Amniotic epithelial cell (primary cell): ENCODE measurements around the gene ERI2.
"Not testable (repeated sequence)": the region's sequence is repeated elsewhere in the genome, so short reads cannot be mapped to it uniquely, and the experiment has no call there.

Experiments
- DNase-seq: peaks from one replicate; pipeline ENCODE4 v3.0.0-alpha.2; 2010; ENCODE audit warnings: low read depth

ERI2 gene

DNA sequence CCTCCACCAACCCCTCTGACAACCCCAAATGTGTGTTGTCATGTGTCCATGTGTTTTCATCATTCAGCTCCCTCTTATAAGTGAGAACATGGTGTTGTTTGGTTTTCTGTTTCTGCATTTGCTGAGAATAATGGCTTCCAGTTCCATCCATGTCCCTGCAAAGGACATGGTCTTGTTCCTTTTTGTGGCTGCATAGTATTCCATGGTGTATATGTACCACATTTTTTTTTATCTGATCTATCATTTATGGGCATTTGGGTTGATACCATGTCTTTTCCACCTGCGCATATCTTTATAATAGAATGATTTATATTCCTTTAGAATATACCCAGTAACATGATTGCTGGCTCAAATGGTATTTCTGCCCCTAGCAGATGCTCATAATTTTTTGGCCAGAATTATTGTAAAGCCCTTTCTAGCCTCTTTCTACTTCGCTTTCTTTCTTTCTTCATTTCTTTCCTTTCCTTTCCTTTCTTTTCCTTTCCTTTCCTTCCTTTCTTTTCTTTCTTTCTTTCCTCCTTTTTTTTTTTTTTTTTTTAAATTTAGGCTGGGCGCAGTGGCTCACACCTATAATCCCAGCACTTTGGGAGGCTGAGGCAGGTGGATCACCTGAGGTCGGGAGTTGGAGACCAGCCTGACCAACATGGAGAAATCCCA, 12.8 kb upstream of the ERI2 start:
- no peak for DNase-seq

DNA sequence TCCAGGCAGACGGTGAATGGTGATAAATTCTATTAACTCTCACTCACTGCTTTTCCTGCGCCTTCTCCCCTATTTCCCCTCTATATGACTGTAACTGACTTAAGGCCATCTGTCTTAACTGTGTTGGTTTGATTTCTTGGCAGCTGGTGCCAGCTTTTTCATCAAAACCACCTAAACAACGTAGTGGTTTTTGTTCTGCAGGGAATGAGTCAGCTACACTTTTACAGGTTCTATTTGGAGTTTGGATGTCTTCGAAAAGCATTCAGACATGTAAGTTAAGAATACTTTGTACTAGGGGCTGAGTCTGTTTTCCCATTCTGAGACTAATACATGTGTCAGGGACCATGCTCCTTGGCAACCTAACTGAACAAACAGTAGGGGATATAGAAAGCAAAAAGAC, 8.5 kb upstream of the ERI2 start:
- no peak for DNase-seq

DNA sequence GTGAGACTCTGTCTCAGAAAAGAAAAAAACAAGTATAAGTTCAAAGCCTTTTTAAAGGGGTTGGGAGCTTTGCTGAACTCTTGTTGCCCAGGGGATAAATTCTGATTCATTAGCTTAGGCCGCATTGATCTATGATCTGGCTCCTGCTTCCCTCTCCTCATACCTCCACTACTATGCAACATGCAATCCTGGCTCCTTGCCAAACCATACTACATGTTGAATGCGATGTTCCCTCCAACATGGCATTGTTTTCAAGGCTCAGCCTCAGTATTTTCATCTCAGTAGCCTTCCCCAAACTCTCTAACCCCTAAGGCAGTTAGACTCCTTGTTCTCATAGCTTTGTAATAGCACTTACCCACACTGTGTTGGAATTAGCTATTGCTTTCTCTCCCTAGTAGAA, 6.2 kb upstream of the ERI2 start:
- no peak for DNase-seq

DNA sequence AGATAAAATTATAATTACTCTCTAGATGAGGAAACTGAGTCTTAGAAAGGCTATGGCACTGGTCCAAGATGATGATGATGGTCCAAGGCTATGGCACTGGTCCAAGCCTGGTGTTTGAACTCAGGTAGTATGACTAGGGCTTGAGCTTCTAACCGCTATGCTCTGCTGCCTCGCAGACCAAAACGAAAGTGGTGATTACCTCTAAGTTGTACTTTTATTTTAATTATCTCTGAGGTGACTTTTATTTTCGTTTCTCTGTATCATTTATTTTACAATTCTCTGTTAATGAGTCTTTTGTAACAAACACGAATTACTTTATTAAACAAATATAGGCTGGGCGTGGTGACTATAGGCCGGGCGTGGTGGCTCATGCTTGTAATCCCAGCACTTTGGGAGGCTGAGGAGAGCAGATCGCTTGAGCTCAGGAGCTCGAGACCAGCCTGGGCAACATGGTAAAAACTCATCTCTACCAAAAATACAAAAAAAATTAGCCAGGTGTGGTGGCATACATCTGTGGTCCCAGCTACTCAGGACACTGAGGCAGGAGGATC, 5.7 kb upstream of the ERI2 start:
- DNase-seq, result no peak

DNA sequence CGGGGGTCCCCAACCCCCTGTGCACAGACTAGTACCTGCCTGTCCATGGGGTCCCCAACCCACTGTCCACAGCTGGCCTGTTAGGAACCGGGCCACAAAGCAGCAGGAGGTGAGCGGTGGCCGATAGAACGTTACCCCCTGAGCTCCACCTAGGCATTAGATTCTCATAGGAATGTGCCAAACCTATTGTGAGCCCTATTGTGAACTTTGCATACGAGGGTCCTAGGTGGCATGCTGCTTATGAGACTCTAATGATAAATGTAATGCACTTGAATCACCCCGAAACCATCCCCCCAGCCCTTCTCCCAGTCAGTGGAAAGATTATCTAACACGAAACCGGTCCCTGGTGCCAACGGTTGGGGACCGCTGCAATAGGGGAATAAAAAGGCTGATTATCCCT, 1.6 kb upstream of the ERI2 start:
- DNase-seq, result no peak

DNA sequence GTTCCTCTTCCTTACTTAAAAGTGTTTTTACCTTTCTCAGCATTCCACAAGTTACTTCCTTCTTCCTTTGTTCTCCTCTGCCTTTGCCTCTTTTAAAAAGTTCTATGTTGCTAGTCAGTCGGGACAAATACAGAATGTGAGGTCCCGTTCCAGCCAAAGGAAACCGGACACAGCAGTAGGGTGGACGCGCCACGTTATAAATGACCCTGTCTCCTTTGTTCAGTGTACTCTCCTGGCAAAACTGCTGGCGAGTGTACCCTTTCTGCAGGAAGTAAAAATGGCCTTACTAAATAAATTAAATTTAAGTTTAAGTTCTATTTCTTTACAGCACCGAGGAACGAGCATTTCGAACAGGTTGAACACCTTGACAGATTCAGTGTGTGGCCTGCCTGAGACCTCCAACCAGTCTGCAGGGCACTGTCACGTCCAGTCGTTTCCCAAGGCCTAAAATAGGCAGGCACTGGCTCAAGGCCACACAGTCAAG, 546 bp downstream of the ERI2 start:
- DNase-seq, result not testable (repeated sequence)

DNA sequence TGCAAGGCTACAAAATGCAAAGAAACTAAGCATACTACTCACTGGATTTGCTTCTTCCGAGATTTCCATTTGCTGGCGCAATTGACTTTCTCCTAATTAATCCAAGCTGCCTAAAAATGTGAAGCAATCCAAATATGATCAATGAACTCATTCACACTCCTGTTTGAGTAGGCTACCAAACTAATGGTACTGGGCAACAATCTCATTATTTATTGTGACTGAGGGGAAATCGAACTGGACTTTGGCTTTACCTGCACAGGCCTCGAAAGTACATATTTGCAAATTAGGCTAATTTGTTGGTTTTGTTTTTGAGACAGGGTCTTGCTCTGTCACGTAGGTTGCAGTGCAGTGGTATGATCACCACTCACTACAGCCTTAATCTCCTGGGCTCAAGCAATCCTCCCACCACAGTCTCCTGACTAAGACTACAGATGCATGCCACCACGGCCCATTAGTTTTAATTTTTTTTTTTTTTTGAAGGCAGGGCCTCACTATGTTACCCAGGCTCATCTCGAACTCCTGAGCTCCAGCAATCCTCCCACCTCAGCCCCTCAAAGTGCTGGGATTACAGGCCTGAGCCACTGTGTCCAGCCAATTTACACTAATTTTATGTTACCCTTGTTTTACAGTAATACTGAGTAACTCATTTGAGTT, 2.6 kb downstream of the ERI2 start:
- DNase-seq, result no peak

DNA sequence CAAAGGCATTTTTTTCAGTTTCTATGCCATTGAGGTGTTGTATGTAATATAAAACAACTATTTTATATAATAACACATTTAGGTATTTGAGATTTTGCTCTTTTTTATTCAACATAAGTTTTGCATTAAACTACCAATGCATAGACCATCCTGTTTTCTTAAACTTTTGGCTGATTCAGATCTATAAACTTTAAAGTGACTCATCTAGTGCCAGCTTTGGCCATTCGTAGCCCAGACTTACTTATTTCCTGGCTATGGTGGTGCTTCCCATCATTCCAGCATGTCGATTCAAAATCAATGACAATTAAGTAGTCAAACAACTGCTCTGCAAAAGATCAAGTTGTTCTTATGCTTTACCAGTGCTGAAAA, 3.1 kb downstream of the ERI2 start:
- no peak for DNase-seq

DNA sequence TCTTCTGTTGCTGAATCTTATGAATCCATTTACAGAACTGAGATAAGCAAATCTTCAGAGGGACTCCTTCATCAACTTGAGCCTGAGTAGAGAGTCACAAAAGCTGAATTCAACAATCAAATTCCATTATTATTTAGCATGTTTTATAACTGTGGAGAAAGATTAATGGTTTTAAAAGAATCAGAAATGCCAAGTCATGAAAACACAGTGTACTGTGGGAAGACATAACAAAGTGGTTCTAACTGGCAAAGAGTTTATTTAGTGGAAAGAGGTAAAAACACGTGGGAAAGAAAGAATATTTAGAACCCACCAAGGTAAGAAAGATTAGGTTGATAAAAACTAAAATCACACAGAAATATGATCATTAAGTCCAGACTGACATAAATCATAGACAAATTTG, 5.0 kb downstream of the ERI2 start:
- DNase-seq, result no peak

DNA sequence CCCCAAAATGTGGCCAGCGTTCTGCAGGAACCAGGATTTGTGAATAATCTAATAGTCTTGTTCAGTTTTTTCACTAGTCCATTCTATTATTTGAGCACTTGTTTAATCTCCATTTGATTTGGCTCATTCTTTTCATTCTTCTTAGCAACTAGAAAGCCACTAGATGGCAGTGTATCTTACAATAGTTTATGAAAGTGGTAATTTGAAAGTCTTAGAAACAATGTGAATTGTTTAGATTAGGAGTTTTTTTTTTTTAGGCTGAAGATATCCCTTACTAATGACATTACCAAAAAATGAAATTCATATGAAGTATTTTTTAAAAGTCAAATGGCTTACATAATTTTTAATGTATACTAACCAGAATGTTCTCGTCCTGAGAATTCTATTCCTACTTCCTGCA, 6.7 kb downstream of the ERI2 start:
- peak; percentile 36 for DNase-seq

DNA sequence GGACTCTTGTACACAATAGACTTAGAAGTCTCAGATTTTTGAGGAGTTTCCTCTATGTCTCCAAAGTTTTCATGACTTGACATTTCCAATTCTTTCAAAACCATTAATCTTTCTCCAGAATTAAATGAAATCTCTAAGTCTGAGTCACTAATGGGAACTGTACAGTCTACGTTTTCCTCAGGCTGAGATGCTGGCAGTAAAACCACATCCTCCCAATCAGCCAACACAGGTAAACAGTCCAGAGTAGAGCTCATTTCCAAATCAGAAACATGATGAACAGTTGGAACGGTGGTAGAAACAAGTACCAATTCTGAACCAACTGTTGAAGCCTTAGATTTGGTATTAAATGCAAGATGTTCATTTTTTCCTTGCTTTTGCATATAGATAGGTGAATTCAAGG, 7.9 kb downstream of the ERI2 start:
- DNase-seq, result no peak

DNA sequence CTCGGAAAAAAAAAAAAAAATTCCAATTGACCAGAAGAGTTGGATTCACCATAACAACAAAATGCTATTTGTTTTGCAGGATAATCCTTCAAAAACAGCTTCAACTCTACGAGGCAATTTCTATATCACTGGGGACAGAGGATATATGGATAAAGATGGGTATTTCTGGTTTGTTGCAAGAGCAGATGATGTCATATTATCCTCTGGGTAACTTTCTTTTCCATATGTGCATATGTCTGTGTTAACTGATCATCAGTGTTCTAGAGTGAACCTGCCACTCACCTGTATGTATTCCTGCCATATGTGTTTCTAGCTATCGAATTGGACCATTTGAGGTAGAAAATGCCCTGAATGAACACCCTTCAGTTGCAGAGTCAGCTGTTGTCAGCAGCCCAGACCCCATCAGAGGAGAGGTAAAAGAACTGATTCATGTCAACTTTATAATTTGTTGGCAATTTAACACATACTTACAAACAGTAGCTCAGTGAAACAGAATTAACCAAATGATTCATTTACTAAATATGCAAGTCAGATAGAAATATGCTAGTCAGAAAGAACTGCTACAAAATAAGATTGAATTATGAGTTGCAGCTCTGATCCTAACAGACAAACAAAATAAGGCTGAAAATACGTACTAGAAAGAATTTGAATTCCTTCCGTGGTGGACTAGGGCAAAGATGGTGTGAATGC, 14.2 kb downstream of the ERI2 start:
- DNase-seq, result peak; percentile 21

DNA sequence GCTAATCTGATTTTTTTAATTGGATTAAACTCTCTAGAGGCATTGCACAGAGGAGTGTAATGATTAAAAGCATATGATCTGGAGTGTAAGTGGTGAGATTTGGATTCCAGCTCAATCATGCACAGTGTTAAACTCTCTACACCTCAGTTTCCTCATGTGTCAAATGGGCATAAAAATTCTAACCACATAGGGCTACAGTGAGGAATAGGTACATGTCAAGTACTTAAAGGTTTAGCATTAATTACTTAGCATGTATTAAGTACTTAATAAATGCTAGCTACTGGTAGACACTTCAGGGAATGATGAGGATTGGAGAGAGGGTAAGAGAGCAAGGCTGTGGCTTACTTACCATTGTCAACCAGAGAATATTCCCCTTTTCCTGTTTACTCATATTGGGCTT, 17.1 kb downstream of the ERI2 start:
- DNase-seq, result no peak

DNA sequence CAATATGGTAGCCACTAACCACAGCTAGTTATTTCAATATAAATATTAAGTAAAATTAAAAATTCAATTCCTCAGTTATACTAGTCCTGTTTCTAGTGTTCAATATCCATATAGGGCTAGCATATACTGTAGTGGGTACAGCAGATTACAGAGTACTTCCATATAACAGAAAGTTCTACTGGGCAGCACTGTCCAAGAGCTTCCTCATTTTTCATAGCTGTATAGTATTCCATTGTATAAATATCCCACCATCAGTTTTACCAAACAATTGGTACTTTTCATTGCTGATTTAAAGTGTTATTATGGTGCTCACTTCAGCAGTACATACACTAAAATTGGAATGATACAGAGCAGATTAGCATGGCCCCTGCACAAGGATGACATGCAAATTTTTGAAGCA, 22.1 kb downstream of the ERI2 start:
- DNase-seq, result no peak

DNA sequence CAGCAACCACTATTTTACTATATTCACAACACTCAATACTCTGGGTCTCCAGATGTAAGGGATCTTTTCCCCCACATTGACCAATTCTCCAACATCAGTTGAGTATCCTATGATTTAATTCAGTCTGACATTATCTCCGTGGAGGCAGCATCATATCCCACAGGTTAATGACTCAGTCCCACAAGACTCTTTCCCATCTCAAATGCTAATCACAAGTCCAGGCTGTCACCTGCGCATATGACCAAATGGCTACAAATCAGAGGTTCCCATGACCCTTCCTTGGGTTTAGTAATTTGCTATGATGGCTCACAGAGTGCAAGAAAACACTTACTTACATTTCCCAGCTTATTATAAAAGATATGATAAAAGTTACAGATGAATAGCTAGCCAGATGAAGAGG, 23.8 kb downstream of the ERI2 start:
- DNase-seq, result no peak

DNA sequence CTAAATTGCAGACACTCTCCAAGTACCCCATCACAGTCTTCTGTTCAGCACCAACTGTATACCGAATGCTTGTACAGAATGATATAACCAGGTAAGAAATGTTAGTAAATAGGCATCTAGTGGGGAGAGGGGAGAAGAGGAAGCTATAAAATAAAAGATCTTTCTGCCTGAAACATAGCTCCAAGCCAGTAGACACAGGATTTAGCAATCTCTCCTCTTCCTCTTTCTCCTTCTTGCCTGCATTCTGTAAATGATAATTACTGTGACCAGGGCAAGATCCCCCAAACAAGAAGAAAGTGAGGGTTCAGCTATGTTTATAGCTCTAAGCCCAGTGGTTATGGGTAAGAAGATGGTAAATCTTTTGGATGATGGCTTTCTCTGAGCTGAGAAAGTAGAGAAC, 24.6 kb downstream of the ERI2 start:
- no peak for DNase-seq

DNA sequence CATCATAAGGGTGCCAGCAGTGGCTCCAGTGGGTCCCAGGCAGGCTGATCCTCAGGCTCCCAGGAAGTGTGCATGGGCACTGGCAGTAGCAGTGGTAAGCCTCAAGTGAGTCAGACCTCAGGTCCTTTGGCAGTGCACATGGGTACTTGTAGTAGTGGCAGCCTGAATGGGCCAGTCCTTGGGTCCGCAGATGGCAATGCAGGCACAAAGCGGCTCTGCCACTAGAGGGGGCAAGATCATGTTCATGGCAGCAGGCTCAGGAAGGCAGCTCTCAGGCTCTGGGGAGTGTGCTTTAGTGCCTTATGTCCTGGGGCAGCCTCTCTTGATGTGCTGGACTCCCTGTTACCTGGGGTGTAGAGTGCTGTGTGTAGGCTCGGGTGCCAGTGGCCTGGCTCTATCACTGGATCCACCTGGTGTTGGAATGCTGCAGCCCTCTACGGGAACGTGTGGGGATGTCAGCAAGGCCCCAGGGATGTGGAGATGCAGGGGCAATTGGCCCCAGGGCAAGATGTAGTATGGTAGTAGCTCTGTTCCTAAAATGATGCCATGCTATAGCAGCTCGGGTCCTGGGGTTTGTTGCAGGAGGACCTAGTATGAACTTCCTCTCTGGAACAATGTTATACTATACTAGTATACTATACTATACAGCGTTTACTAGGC, 31.4 kb downstream of the ERI2 start:
- DNase-seq, result peak; percentile 54

DNA sequence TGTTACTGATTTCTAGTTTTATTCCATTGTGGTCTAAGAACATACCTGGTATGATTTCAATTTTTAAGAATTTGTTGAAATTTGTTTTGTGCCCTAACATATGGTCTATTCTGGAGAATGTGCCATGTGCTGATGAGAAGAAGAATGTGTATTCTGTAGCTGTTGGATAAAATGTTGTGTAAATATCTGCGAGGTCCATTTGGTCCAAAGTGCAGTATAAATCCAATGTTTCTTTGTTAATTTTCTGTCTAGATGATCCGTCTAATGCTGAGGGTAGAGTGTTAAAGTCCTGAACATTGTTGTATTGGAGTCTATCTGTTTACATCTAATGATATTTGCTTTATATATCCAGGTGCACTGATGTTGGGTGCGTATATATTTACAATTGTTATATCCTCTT, 32.6 kb downstream of the ERI2 start:
- DNase-seq, result no peak

DNA sequence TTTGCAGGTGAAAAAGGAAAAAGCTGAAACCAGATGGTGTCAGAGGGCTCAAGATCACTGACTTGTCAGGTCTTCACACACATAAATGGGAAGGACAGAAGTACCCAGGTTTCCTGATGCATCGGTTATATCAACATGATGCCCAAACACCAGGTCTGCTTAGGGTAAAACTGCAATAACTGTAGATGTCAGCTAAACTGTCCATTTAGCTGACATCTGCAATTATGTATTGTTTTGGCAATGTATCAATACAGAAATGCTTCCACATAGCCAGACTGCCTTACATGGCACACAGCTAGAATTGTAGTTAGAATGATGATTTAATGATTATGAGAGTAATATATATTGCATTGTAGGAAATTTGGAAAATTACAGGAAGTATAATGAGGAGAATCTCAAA, 37.5 kb downstream of the ERI2 start:
- DNase-seq, result no peak

DNA sequence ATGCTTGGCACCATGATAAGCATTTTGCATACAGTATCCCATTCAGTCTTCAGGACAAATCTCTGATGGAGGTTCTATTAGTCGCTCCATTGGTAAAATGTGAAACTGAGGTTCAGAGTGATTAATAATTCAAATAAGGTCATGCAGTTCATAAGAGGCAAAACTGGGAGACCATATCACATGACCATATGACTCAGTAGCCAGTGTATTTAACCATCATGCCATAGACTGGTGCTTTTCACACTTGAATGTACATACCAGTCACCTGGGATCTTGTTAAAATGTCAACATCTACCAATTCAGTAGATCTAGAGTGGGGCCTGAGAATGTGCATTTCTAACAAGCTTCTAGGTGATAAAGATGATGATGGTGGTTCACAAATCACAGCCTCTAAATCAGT, 38.2 kb downstream of the ERI2 start:
- peak; percentile 5 for DNase-seq

DNA sequence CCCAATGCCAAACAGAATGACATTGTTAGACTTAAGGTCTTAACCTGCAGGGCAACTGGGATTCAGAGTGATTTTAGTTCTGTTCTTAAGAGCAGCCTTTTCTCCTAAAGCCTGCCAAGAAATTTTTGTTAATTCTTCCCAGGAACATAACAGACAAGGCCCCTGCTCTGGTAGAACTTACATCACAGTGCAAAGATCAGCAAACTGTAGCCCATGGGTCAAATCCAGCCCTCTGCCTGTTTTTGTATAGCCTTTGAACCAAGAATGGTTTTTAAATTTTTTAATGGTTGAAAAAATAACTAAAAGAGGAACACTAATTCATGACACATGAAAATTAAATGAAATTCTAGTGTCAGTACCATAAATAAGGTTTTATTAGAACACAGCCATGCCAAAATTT, 38.7 kb downstream of the ERI2 start:
- DNase-seq, result no peak

DNA sequence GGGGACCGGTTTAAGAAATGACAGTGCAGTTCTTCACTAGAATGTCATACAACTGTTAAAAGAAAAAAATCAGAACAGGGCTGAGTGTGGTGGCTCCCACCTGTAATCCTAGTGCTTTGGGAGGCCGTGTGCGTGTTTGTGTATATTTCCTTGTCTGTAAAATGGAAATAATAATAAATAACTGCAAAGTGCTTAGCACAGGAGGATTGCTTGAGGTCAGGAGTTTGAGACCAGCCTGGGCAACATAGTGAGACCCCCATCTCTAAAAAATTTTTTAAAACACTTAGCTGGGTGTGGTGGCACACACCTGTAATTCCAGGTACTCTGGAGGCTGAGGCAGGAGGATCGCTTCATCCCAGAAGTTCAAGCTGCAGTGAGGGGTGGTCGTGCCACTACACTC, 40.0 kb downstream of the ERI2 start:
- DNase-seq, result no peak

DNA sequence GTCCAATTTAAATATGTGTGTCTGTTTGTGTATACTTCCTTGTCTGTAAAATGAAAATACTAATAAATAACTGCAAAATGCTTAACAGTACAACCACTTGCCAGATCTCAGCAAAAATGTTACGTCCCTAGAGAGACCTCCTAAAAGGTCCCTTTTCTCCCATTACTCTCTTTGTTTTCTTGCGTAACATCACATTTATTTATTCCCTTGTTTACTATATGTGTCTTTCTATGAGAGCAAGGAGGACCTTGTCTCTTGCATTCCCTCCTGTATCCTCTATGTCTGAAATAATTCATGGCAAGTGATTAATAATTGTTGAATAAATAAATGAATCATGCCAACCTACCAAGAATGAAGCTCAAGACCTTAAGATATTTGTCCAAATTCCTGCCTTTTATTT, 40.5 kb downstream of the ERI2 start:
- DNase-seq, result no peak
